Dendritic cell treated with granulocyte-macrophage colony-stimulating factor and Interleukin-4, amounts not matched to agents 40 ng/mL and 50 ng/mL, for 4 days (primary cell): ENCODE measurements around the gene SENP6.
"Not testable (repeated sequence)": the region's sequence is repeated elsewhere in the genome, so short reads cannot be mapped to it uniquely, and the experiment has no call there.

Experiments
- H3K27ac Mint-ChIP-seq: one replicate; pipeline ENCODE4 v1.8.0; 2022; ENCODE audit warnings: mild to moderate bottlenecking, mixed read lengths
- H3K27me3 Mint-ChIP-seq: one replicate; pipeline ENCODE4 v1.8.0; 2022; ENCODE audit warnings: mild to moderate bottlenecking, mixed read lengths
- H3K36me3 Mint-ChIP-seq: one replicate; pipeline ENCODE4 v1.8.0; 2022; ENCODE audit warnings: low read depth, mixed read lengths
- H3K4me1 Mint-ChIP-seq: one replicate; pipeline ENCODE4 v1.8.0; 2022; ENCODE audit warnings: low read depth, mixed read lengths
- H3K4me3 Mint-ChIP-seq: one replicate; pipeline ENCODE4 v1.8.0; 2022; ENCODE audit warnings: mild to moderate bottlenecking, moderate library complexity, mixed read lengths
- H3K9me3 Mint-ChIP-seq: one replicate; pipeline ENCODE4 v1.8.0; 2022; ENCODE audit warnings: mixed read lengths
- intact Hi-C: fragments of 100-400 bp; cut with micrococcal nuclease; formaldehyde crosslinking; loops from one replicate; pipeline ENCODE4 v1.15.0; 2022

The SENP6 gene

GRCh38 chr6:75719133-75719532 is 117.5 kb downstream of the SENP6 start:
- no peak overlapping the region for H3K27ac Mint-ChIP-seq
- peaks cover 15% of the 10 kb centered on the region for H3K36me3 Mint-ChIP-seq
- no peaks in the 10 kb centered on the region for H3K4me1 Mint-ChIP-seq
- no peak overlapping the region for H3K4me3 Mint-ChIP-seq
- no peaks in the 10 kb centered on the region for H3K9me3 Mint-ChIP-seq
- no peaks in the 10 kb centered on the region for H3K27me3 Mint-ChIP-seq
- intact Hi-C loops = no loop called here

GRCh38 chr6:75723382-75723781 is 121.7 kb downstream of the SENP6 start:
- intact Hi-C loops = no loop called here
- Mint-ChIP-seq H3K27ac (no peak overlapping the region), H3K36me3 (no peaks in the 10 kb centered on the region), H3K9me3 (no peaks in the 10 kb centered on the region), H3K4me3 (no peak overlapping the region), H3K27me3 (peaks cover 7% of the 10 kb centered on the region), H3K4me1 (no peaks in the 10 kb centered on the region)

- Mint-ChIP-seq H3K36me3 (no peaks in the 10 kb centered on the region), H3K27ac (no peak overlapping the region), H3K27me3 (peaks cover 20% of the 10 kb centered on the region), H3K9me3 (no peaks in the 10 kb centered on the region), H3K4me1 (no peaks in the 10 kb centered on the region), H3K4me3 (no peak overlapping the region)
- intact Hi-C loops = no loop called here
Measured at GRCh38 chr6:75727206-75727605, 125.5 kb downstream of the SENP6 start.

GRCh38 chr6:75731029-75731428 is 129.3 kb downstream of the SENP6 start:
- intact Hi-C loops, H3K9me3 Mint-ChIP-seq, H3K27ac Mint-ChIP-seq, H3K36me3 Mint-ChIP-seq, H3K4me1 Mint-ChIP-seq, H3K4me3 Mint-ChIP-seq: not testable (repeated sequence)
- H3K27me3 Mint-ChIP-seq = peaks cover 28% of the 10 kb centered on the region

GRCh38 chr6:75735491-75736186 is 134.0 kb downstream of the SENP6 start:
- Mint-ChIP-seq H3K27me3 (peaks cover 41% of the 10 kb centered on the region), H3K4me3 (no peak overlapping the region), H3K4me1 (no peaks in the 10 kb centered on the region), H3K9me3 (no peaks in the 10 kb centered on the region), H3K27ac (no peak overlapping the region), H3K36me3 (no peaks in the 10 kb centered on the region)
- intact Hi-C loops = no loop called here

GRCh38 chr6:75743971-75744370 is 142.3 kb downstream of the SENP6 start:
- Mint-ChIP-seq H3K27ac (no peak overlapping the region), H3K9me3 (no peaks in the 10 kb centered on the region), H3K4me1 (peaks cover 17% of the 10 kb centered on the region), H3K36me3 (no peaks in the 10 kb centered on the region), H3K27me3 (peaks cover 86% of the 10 kb centered on the region), H3K4me3 (no peak overlapping the region)
- intact Hi-C loops = no loop called here

GRCh38 chr6:75745404-75745803 is 143.7 kb downstream of the SENP6 start:
- H3K27me3 Mint-ChIP-seq = peaks cover 90% of the 10 kb centered on the region
- no peaks in the 10 kb centered on the region for H3K9me3 Mint-ChIP-seq
- intact Hi-C loops = no loop called here
- H3K4me1 Mint-ChIP-seq = peaks cover 24% of the 10 kb centered on the region
- no peak overlapping the region for H3K27ac Mint-ChIP-seq
- no peak overlapping the region for H3K4me3 Mint-ChIP-seq
- no peaks in the 10 kb centered on the region for H3K36me3 Mint-ChIP-seq

- intact Hi-C loops = no loop called here
- Mint-ChIP-seq H3K9me3 (no peaks in the 10 kb centered on the region), H3K36me3 (no peaks in the 10 kb centered on the region), H3K4me1 (peaks cover 24% of the 10 kb centered on the region), H3K27ac (no peak overlapping the region), H3K27me3 (peaks cover 90% of the 10 kb centered on the region), H3K4me3 (no peak overlapping the region)
Measured at GRCh38 chr6:75746221-75746620, 144.5 kb downstream of the SENP6 start.

- H3K4me3 Mint-ChIP-seq = no peak overlapping the region
- H3K4me1 Mint-ChIP-seq = peaks cover 24% of the 10 kb centered on the region
- no peaks in the 10 kb centered on the region for H3K36me3 Mint-ChIP-seq
- peaks cover 87% of the 10 kb centered on the region for H3K27me3 Mint-ChIP-seq
- H3K27ac Mint-ChIP-seq = no peak overlapping the region
- intact Hi-C loops = no loop called here
- H3K9me3 Mint-ChIP-seq = no peaks in the 10 kb centered on the region
Measured at GRCh38 chr6:75747152-75747992, 145.7 kb downstream of the SENP6 start.

GRCh38 chr6:75748003-75748742 is 146.5 kb downstream of the SENP6 start:
- Mint-ChIP-seq H3K4me3 (peak overlapping the region; percentile 82), H3K4me1 (peaks cover 24% of the 10 kb centered on the region), H3K27ac (no peak overlapping the region), H3K9me3 (no peaks in the 10 kb centered on the region), H3K36me3 (no peaks in the 10 kb centered on the region), H3K27me3 (peaks cover 86% of the 10 kb centered on the region)
- intact Hi-C loops = no loop called here

- Mint-ChIP-seq H3K9me3 (no peaks in the 10 kb centered on the region), H3K36me3 (no peaks in the 10 kb centered on the region), H3K4me3 (peak within 1 kb of the TSS; percentile 82), H3K4me1 (peaks cover 24% of the 10 kb centered on the region), H3K27ac (no peak within 1 kb of the TSS), H3K27me3 (peaks cover 84% of the 10 kb centered on the region)
- intact Hi-C loops = no loop called here
Measured at GRCh38 chr6:75748743-75749538, 147.3 kb downstream of the SENP6 start, which contains the start of gene MYO6. TSS of gene MYO6 (plus strand) at chr6:75749239. CDS start at chr6:75817548, 68,309 bp downstream.

GRCh38 chr6:75751443-75751842 is 149.8 kb downstream of the SENP6 start:
- Mint-ChIP-seq H3K4me3 (no peak overlapping the region), H3K27ac (no peak overlapping the region), H3K27me3 (peaks cover 82% of the 10 kb centered on the region), H3K36me3 (no peaks in the 10 kb centered on the region), H3K9me3 (no peaks in the 10 kb centered on the region), H3K4me1 (peaks cover 24% of the 10 kb centered on the region)
- intact Hi-C loops = no loop called here

- no peak overlapping the region for H3K27ac Mint-ChIP-seq
- intact Hi-C loops = no loop called here
- H3K27me3 Mint-ChIP-seq = peaks cover 78% of the 10 kb centered on the region
- H3K36me3 Mint-ChIP-seq = no peaks in the 10 kb centered on the region
- no peaks in the 10 kb centered on the region for H3K9me3 Mint-ChIP-seq
- peaks cover 22% of the 10 kb centered on the region for H3K4me1 Mint-ChIP-seq
- H3K4me3 Mint-ChIP-seq = no peak overlapping the region
Measured at GRCh38 chr6:75752365-75752764, 150.7 kb downstream of the SENP6 start.
